GM10266 (cell line): ENCODE data around the gene GAS7.

Experiments used
- DNase-seq: peaks from one replicate; pipeline ENCODE4 v3.0.0; 2012; ENCODE audit errors: extremely low spot score
- CTCF ChIP-seq: IDR thresholded peaks from 2 replicates; pipeline ENCODE4 v1.5.1; 2012; ENCODE audit warnings: mild to moderate bottlenecking, low read depth; ENCODE audit not compliant: control insufficient read depth, insufficient read depth; ENCODE audit errors: missing control alignments

The GAS7 gene

GRCh38 chr17:10195090-10195805 is 3.2 kb downstream of the GAS7 start:
- TF ChIP-seq CTCF = no peak
- DNase-seq = no peak

GRCh38 chr17:10193632-10194031 is 4.8 kb downstream of the GAS7 start:
- DNase-seq = no peak

GRCh38 chr17:10192972-10193371 is 5.4 kb downstream of the GAS7 start:
- DNase-seq = no peak
- TF ChIP-seq CTCF = no peak

More at GRCh38 chr17:10193632-10194031, 4.8 kb downstream of the GAS7 start:
- no peak for TF ChIP-seq CTCF

- no peak for TF ChIP-seq CTCF
- DNase-seq = no peak
Measured at GRCh38 chr17:10192461-10192860, 5.9 kb downstream of the GAS7 start.

GRCh38 chr17:10187456-10187855 is 10.9 kb downstream of the GAS7 start:
- no peak for DNase-seq
- TF ChIP-seq CTCF = no peak

GRCh38 chr17:10186771-10187410 is 11.5 kb downstream of the GAS7 start:
- no peak for DNase-seq
- TF ChIP-seq CTCF = no peak

GRCh38 chr17:10183931-10184930 is 14.2 kb downstream of the GAS7 start:
- no peak for DNase-seq
- TF ChIP-seq CTCF = no peak
